ENCODE results near the gene ZNF23.

ZNF23 gene

GRCh38 chr16:71464231-71464630, 2.2 kb upstream of the ZNF23 start:
- DNase-seq, result no peak

GRCh38 chr16:71460941-71461340, 1.1 kb downstream of the ZNF23 start:
- DNase-seq, result no peak

- no peak for DNase-seq
These were observed 1.8 kb downstream of the ZNF23 start for GRCh38 chr16:71460236-71460635.

GRCh38 chr16:71459510-71459909, 2.5 kb downstream of the ZNF23 start:
- DNase-seq, result no peak

GRCh38 chr16:71456801-71457200, 5.2 kb downstream of the ZNF23 start:
- no peak for DNase-seq

- no peak for DNase-seq
These were observed 9.0 kb downstream of the ZNF23 start for GRCh38 chr16:71453036-71453435.

- DNase-seq, result no peak
These were observed 13.0 kb downstream of the ZNF23 start for GRCh38 chr16:71449020-71449419.

- DNase-seq, result no peak
These were observed 13.7 kb downstream of the ZNF23 start for GRCh38 chr16:71448274-71448866.

GRCh38 chr16:71443714-71444113, 18.3 kb downstream of the ZNF23 start:
- DNase-seq, result no peak

- no peak for DNase-seq
These were observed 20.0 kb downstream of the ZNF23 start, which contains the start of gene TLE7 for GRCh38 chr16:71442051-71442440. TLE7 (minus strand) TSS chr16:71442054; CDS start chr16:71433324, 8,730 bp downstream.

GRCh38 chr16:71441348-71442050, 20.5 kb downstream of the ZNF23 start:
- DNase-seq, result no peak

GRCh38 chr16:71440669-71441347, 21.2 kb downstream of the ZNF23 start:
- no peak for DNase-seq

- DNase-seq, result no peak
These were observed 22.5 kb downstream of the ZNF23 start for GRCh38 chr16:71439523-71439922.

GRCh38 chr16:71436473-71436872, 25.6 kb downstream of the ZNF23 start:
- no peak for DNase-seq

GRCh38 chr16:71432906-71433305, 29.1 kb downstream of the ZNF23 start:
- no peak for DNase-seq

- DNase-seq, result no peak
These were observed 30.1 kb downstream of the ZNF23 start for GRCh38 chr16:71431991-71432390.

GRCh38 chr16:71431176-71431575, 30.9 kb downstream of the ZNF23 start:
- no peak for DNase-seq

- DNase-seq, result no peak
These were observed 31.3 kb downstream of the ZNF23 start for GRCh38 chr16:71430744-71431143.

GRCh38 chr16:71429581-71429980, 32.5 kb downstream of the ZNF23 start:
- DNase-seq, result no peak

GRCh38 chr16:71428883-71429282, 33.2 kb downstream of the ZNF23 start:
- DNase-seq, result no peak

- no peak for DNase-seq
These were observed 33.7 kb downstream of the ZNF23 start for GRCh38 chr16:71428385-71428784.

GRCh38 chr16:71426880-71427615, 35.0 kb downstream of the ZNF23 start:
- no peak for DNase-seq

GRCh38 chr16:71426069-71426879, 35.8 kb downstream of the ZNF23 start:
- DNase-seq, result no peak
